Measurements from ENCODE around the gene XYLT1. TPM values are rescaled to one million over a fixed set of nuclear protein-coding genes. Genes with fewer than 3 reads are reported as not detected.

The XYLT1 gene
- total RNA-seq, 1 donor from 2014 or later, result 27.3 TPM

- Histone ChIP-seq H3K27ac (no peak overlapping the region), H3K9me3 (no peaks in the 10 kb centered on the region), H3K36me3 (no peaks in the 10 kb centered on the region), H3K4me1 (no peaks in the 10 kb centered on the region), H3K27me3 (no peaks in the 10 kb centered on the region), H3K4me3 (no peak overlapping the region)
- TF ChIP-seq CTCF (IDR thresholded peaks at IDR 0.05), result no peak
- TF ChIP-seq POLR2AphosphoS5 (IDR thresholded peaks at IDR 0.05; ENCODE audit: insufficient read depth in 1 of 2, low read depth in 1 of 2), result no peak
- no peak for TF ChIP-seq POLR2A (IDR thresholded peaks at IDR 0.05)
- DNase-seq (ENCODE audit: extremely low spot score in 2 of 2), result no peak
- intact Hi-C loops (cut with DNase I), result loop anchor here (2.0 kb wide), 1 partner anchor 56 kb away; no protein-coding TSS in a partner anchor
Measured at GRCh38 chr16:17076818-17077498, 393.8 kb downstream of the XYLT1 start.

- no peak overlapping the region for H3K27ac ChIP-seq
Measured at GRCh38 chr16:17076092-17076754, 394.5 kb downstream of the XYLT1 start.

GRCh38 chr16:17072104-17072503 lies 398.7 kb downstream of the XYLT1 start:
- no peak for DNase-seq (ENCODE audit: extremely low spot score in 2 of 2)
- peaks cover 14% of the 10 kb centered on the region for H3K4me1 ChIP-seq
- TF ChIP-seq POLR2A (IDR thresholded peaks at IDR 0.05) (no peak), POLR2AphosphoS5 (IDR thresholded peaks at IDR 0.05; ENCODE audit: insufficient read depth in 1 of 2, low read depth in 1 of 2) (no peak), CTCF (IDR thresholded peaks at IDR 0.05) (no peak)

More at GRCh38 chr16:17076092-17076754, 394.5 kb downstream of the XYLT1 start:
- Histone ChIP-seq H3K36me3 (no peaks in the 10 kb centered on the region), H3K4me1 (peaks cover under 1% of the 10 kb centered on the region), H3K27me3 (no peaks in the 10 kb centered on the region), H3K4me3 (no peak overlapping the region), H3K9me3 (no peaks in the 10 kb centered on the region)
- DNase-seq (ENCODE audit: extremely low spot score in 2 of 2), result no peak
- intact Hi-C loops (cut with DNase I), result loop anchor here (2.0 kb wide), 1 partner anchor 57 kb away; no protein-coding TSS in a partner anchor
- TF ChIP-seq CTCF (IDR thresholded peaks at IDR 0.05) (no peak), POLR2AphosphoS5 (IDR thresholded peaks at IDR 0.05; ENCODE audit: insufficient read depth in 1 of 2, low read depth in 1 of 2) (no peak), POLR2A (IDR thresholded peaks at IDR 0.05) (no peak)

GRCh38 chr16:17070882-17071592 lies 399.7 kb downstream of the XYLT1 start:
- Histone ChIP-seq H3K27me3 (no peaks in the 10 kb centered on the region), H3K27ac (no peak overlapping the region), H3K9me3 (no peaks in the 10 kb centered on the region), H3K36me3 (no peaks in the 10 kb centered on the region), H3K4me1 (peaks cover 14% of the 10 kb centered on the region), H3K4me3 (no peak overlapping the region)
- intact Hi-C loops (cut with DNase I), result no loop called here
- DNase-seq (ENCODE audit: extremely low spot score in 2 of 2), result no peak
- peak in 1 of 2 donors; percentile 12 for TF ChIP-seq POLR2AphosphoS5 (IDR thresholded peaks at IDR 0.05; ENCODE audit: insufficient read depth in 1 of 2, low read depth in 1 of 2)
- no peak for TF ChIP-seq CTCF (IDR thresholded peaks at IDR 0.05)

More at GRCh38 chr16:17072104-17072503, 398.7 kb downstream of the XYLT1 start:
- no peak overlapping the region for H3K27ac ChIP-seq
- intact Hi-C loops (cut with DNase I), result no loop called here
- H3K4me3 ChIP-seq, result no peak overlapping the region
- no peaks in the 10 kb centered on the region for H3K27me3 ChIP-seq
- H3K36me3 ChIP-seq, result no peaks in the 10 kb centered on the region
- no peaks in the 10 kb centered on the region for H3K9me3 ChIP-seq

Measured in vagina (tissue), 2 donors.